Mesenchymal stem cell (in vitro differentiated cells and primary cell): ENCODE results near the gene CPSF6.

Experiments
- DNase-seq: peaks from one replicate; pipeline ENCODE4 v3.0.0-alpha.2; 2013
- H2AFZ ChIP-seq: one replicate; pipeline ENCODE4 v1.6.1; 2013; ENCODE audit warnings: low read depth, mild to moderate bottlenecking, control low read depth, inconsistent platforms, low read length, moderate library complexity
- H2AK5ac ChIP-seq: 2 replicates; pipeline ENCODE4 v1.6.1; 2013; ENCODE audit warnings: low read length, moderate library complexity, mild to moderate bottlenecking, inconsistent platforms; ENCODE audit not compliant: severe bottlenecking
- H2BK120ac ChIP-seq: one replicate; pipeline ENCODE4 v1.6.1; 2013; ENCODE audit warnings: low read depth, mild to moderate bottlenecking, inconsistent platforms, low read length, moderate library complexity
- H2BK12ac ChIP-seq, 2 experiments: one replicate each; pipeline ENCODE4 v1.6.1; 2013; ENCODE audit warnings: inconsistent platforms in 2 of 2, low read length in 2 of 2, mild to moderate bottlenecking in 2 of 2, moderate library complexity in 2 of 2, control low read depth in 1 of 2
- H2BK15ac ChIP-seq: one replicate; pipeline ENCODE4 v1.6.1; 2013; ENCODE audit warnings: mild to moderate bottlenecking, low read depth, inconsistent platforms; ENCODE audit not compliant: poor library complexity, severe bottlenecking
- H2BK5ac ChIP-seq: 2 replicates; pipeline ENCODE4 v1.6.1; 2013; ENCODE audit warnings: low read depth, mild to moderate bottlenecking, low read length, control low read depth, inconsistent platforms; ENCODE audit not compliant: poor library complexity, severe bottlenecking
- H3K14ac ChIP-seq, 2 experiments: one replicate each; pipeline ENCODE4 v1.6.1; 2013; ENCODE audit warnings: inconsistent platforms in 2 of 2, low read length in 2 of 2, control low read depth in 1 of 2, mild to moderate bottlenecking in 1 of 2, moderate library complexity in 1 of 2
- H3K18ac ChIP-seq, 2 experiments: one replicate each; pipeline ENCODE4 v1.6.1; 2013; ENCODE audit warnings: inconsistent platforms in 2 of 2, low read length in 2 of 2, control low read depth in 1 of 2, low read depth in 1 of 2, mild to moderate bottlenecking in 1 of 2
- H3K23ac ChIP-seq, 2 experiments: one replicate each; pipeline ENCODE4 v1.6.1; 2013; ENCODE audit warnings: inconsistent platforms in 2 of 2, low read length in 2 of 2, mild to moderate bottlenecking in 2 of 2, moderate library complexity in 2 of 2, control low read depth in 1 of 2
- H3K27ac ChIP-seq: 2 replicates; pipeline ENCODE4 v1.5.1; 2013; ENCODE audit warnings: mild to moderate bottlenecking, moderate library complexity, low read length, control low read depth, inconsistent platforms; ENCODE audit not compliant: poor library complexity, severe bottlenecking
- H3K27me3 ChIP-seq, 2 experiments: 2 replicates each; pipeline versions ENCODE4 v1.6.1 to v1.7.0; 2013; ENCODE audit warnings: low read length in 2 of 2, mild to moderate bottlenecking in 2 of 2, moderate library complexity in 2 of 2, control low read depth in 1 of 2, inconsistent platforms in 1 of 2; ENCODE audit not compliant: control insufficient read depth in 1 of 2, insufficient read depth in 1 of 2
- H3K36me3 ChIP-seq, 2 experiments: 2 replicates each; pipeline versions ENCODE4 v1.6.1 to v1.7.0; 2013; ENCODE audit warnings: low read length in 2 of 2, control low read depth in 1 of 2, inconsistent platforms in 1 of 2, low read depth in 1 of 2, mild to moderate bottlenecking in 1 of 2; ENCODE audit not compliant: insufficient read depth in 2 of 2, control insufficient read depth in 1 of 2
- H3K4ac ChIP-seq, 2 experiments: one replicate each; pipeline ENCODE4 v1.6.1; 2013; ENCODE audit warnings: inconsistent platforms in 2 of 2, low read length in 2 of 2, mild to moderate bottlenecking in 2 of 2, moderate library complexity in 2 of 2, control low read depth in 1 of 2, low read depth in 1 of 2
- H3K4me1 ChIP-seq: 2 replicates; pipeline ENCODE4 v1.6.1; 2013; ENCODE audit warnings: low read depth, low read length, control low read depth; ENCODE audit not compliant: control insufficient read depth, insufficient read depth
- H3K4me2 ChIP-seq: 2 replicates; pipeline ENCODE4 v1.6.1; 2013; ENCODE audit warnings: low read length, mild to moderate bottlenecking, inconsistent platforms; ENCODE audit not compliant: poor library complexity, severe bottlenecking
- H3K4me3 ChIP-seq, 2 experiments: 2 replicates each; pipeline versions ENCODE4 v1.5.1 to v1.7.0; 2013; ENCODE audit warnings: low read length in 2 of 2, mild to moderate bottlenecking in 2 of 2, control low read depth in 1 of 2, low read depth in 1 of 2; ENCODE audit not compliant: insufficient read depth in 1 of 2
- H3K79me1 ChIP-seq: replicated peaks from 2 replicates; pipeline ENCODE4 v1.6.1; 2013; ENCODE audit warnings: mild to moderate bottlenecking, control low read depth, low read length, inconsistent platforms; ENCODE audit not compliant: poor library complexity, severe bottlenecking
- H3K9ac ChIP-seq: 2 replicates; pipeline ENCODE4 v1.7.0; 2013; ENCODE audit warnings: mild to moderate bottlenecking, low read length, moderate library complexity
- H3K9me3 ChIP-seq: 2 replicates; pipeline ENCODE4 v1.7.0; 2013; ENCODE audit warnings: mild to moderate bottlenecking, low read length; ENCODE audit not compliant: control insufficient read depth
- H4K8ac ChIP-seq: one replicate; pipeline ENCODE4 v1.6.1; 2013; ENCODE audit warnings: inconsistent platforms, mild to moderate bottlenecking, low read length, moderate library complexity
- H4K91ac ChIP-seq: one replicate; pipeline ENCODE4 v1.6.1; 2013; ENCODE audit warnings: mild to moderate bottlenecking, low read length, inconsistent platforms
- WGBS: methylation state at CpG from one replicate; pipeline ENCODE4 v1.1.7; 2013; ENCODE audit warnings: mixed read lengths; 5-methylcytosine and 5-hydroxymethylcytosine counted together

CPSF6 gene

DNA sequence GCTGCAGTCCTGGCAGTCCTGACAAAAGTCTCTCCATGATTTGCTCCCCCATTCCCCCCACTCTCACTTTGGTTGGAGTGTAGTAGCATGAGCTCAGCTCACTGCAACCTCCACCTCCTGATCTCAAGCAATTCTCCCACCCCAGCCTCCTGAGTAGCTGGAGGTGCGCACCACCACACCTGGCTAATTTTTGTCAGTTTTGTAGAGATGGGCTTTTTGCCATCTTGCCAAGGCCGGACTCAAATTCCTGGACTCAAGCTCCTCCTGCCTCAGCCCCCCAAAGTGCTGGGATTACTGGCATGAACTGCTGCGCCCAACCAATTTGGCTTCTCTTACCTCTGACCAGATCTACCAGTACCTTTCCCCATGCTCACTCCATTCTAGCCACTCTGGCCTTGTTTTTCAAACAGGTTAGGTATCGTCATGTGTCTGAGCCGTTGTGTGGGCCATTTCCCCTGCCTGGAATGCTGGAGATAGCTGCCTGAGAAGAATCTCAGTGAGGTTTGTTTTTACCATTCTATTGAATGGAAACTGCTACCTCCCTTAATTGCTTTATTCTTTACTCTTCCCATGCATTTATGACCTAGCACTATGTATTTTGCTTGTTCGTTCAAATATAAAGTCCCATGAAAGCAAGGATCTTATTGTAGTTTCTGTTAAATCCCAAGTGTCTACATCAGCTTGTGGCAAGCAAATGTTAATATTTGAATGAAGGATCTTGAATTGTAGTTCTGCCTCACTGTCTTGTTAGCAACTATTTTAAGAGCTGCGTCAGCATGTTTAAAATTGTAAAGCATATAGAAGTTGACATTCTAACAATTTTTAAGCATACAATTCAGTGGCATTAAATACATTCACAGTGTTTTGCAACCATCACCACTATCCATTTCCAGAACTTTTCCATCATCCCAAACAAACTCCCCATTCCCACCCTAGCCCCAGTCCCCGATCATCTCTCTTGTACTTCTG is 39.7 kb downstream of the CPSF6 start:
- H3K18ac ChIP-seq, result no peak overlapping the region
- WGBS, result 89% methylated on average over 6 of the region's 8 CpGs

DNA sequence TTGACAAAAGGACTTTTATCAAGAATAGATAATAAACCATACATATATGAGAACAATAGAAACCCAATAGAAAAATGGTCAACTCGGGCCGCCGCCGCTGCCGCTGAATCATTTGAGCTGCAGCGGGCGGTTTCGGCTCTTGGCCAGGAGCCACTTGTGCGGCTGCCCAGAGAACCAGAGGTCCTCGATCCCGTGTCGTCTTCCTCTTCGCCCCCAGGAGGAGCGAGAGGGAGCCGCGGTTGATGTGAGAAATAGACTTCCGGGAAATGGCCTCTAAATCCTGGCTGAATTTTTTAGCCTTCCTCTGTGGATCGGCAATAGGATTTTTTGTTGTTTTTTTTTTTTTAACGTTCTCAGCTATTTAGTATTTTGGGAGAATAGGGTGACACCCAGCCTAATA is 44.8 kb downstream of the CPSF6 start:
- Histone ChIP-seq H3K36me3 (no peaks in the 10 kb centered on the region), H2BK5ac (no peak overlapping the region), H3K9me3 (no peaks in the 10 kb centered on the region), H2BK12ac (no peak overlapping the region), H4K8ac (no peak overlapping the region), H2BK120ac (no peak overlapping the region), H4K91ac (no peak overlapping the region), H3K14ac (no peak overlapping the region), H3K4me3 (peak overlapping the region in 1 of 2 experiments; percentile 64), H2BK15ac (no peak overlapping the region), H3K4me1 (no peaks in the 10 kb centered on the region), H3K23ac (no peak overlapping the region), H3K4ac (no peak overlapping the region), H2AFZ (no peak overlapping the region), H3K79me1 (no peaks in the 10 kb centered on the region), H3K27me3 (peaks cover 0 to 4% of the 10 kb centered on the region in 2 experiments), H3K27ac (no peak overlapping the region), H3K18ac (no peak overlapping the region), H2AK5ac (no peak overlapping the region), H3K4me2 (peak overlapping the region; percentile 44), H3K9ac (peak overlapping the region; percentile 74)
- 5% methylated on average over 19 of the region's 19 CpGs for WGBS
- DNase-seq, result peak; percentile 81

More for the DNA sequence above, 39.7 kb downstream of the CPSF6 start:
- no peak overlapping the region for H3K23ac ChIP-seq
- peaks cover 2% of the 10 kb centered on the region for H3K79me1 ChIP-seq
- H2BK5ac ChIP-seq, result no peak overlapping the region
- H2BK12ac ChIP-seq, result no peak overlapping the region
- no peaks in the 10 kb centered on the region for H3K9me3 ChIP-seq
- H3K4me3 ChIP-seq, result no peak overlapping the region
- no peak overlapping the region for H3K14ac ChIP-seq
- no peak for DNase-seq
- H3K4me2 ChIP-seq, result no peak overlapping the region
- no peak overlapping the region for H3K27ac ChIP-seq
- no peaks in the 10 kb centered on the region for H3K27me3 ChIP-seq
- no peak overlapping the region for H2BK120ac ChIP-seq
- H4K8ac ChIP-seq, result no peak overlapping the region
- no peak overlapping the region for H3K9ac ChIP-seq
- no peak overlapping the region for H3K4ac ChIP-seq
- H2AFZ ChIP-seq, result no peak overlapping the region
- no peak overlapping the region for H4K91ac ChIP-seq
- no peak overlapping the region for H2BK15ac ChIP-seq
- no peaks in the 10 kb centered on the region for H3K4me1 ChIP-seq
- H3K36me3 ChIP-seq, result no peaks in the 10 kb centered on the region
- H2AK5ac ChIP-seq, result no peak overlapping the region

- Histone ChIP-seq H2BK12ac (no peak overlapping the region), H3K27me3 (peaks cover 4 to 8% of the 10 kb centered on the region in 2 experiments), H2AFZ (no peak overlapping the region), H3K18ac (no peak overlapping the region), H3K14ac (no peak overlapping the region), H2BK120ac (no peak overlapping the region), H2BK5ac (no peak overlapping the region), H4K91ac (no peak overlapping the region), H3K23ac (no peak overlapping the region), H3K4me2 (no peak overlapping the region), H3K4me1 (no peaks in the 10 kb centered on the region), H3K27ac (no peak overlapping the region), H3K9ac (no peak overlapping the region), H3K4me3 (no peak overlapping the region), H3K79me1 (no peaks in the 10 kb centered on the region), H4K8ac (no peak overlapping the region), H2AK5ac (no peak overlapping the region), H3K4ac (no peak overlapping the region), H3K36me3 (no peaks in the 10 kb centered on the region), H3K9me3 (no peaks in the 10 kb centered on the region), H2BK15ac (no peak overlapping the region)
- WGBS, result 62% methylated on average over 3 of the region's 3 CpGs
- DNase-seq, result no peak
Measured at GRCh38 chr12:69287556-69287955, 48.2 kb downstream of the CPSF6 start.

- Histone ChIP-seq H3K18ac (no peak overlapping the region), H3K4me2 (no peak overlapping the region), H2BK120ac (no peak overlapping the region), H3K79me1 (no peaks in the 10 kb centered on the region), H2AK5ac (no peak overlapping the region), H2BK12ac (no peak overlapping the region), H3K9me3 (no peaks in the 10 kb centered on the region), H3K23ac (no peak overlapping the region), H3K27me3 (peaks cover 8 to 32% of the 10 kb centered on the region in 2 experiments), H4K91ac (no peak overlapping the region), H3K9ac (no peak overlapping the region), H4K8ac (no peak overlapping the region), H2BK5ac (no peak overlapping the region), H2BK15ac (no peak overlapping the region), H3K27ac (no peak overlapping the region), H3K4me3 (no peak overlapping the region), H2AFZ (no peak overlapping the region), H3K4ac (no peak overlapping the region), H3K4me1 (no peaks in the 10 kb centered on the region), H3K14ac (no peak overlapping the region), H3K36me3 (no peaks in the 10 kb centered on the region)
- 33% methylated on average over 9 of the region's 9 CpGs for WGBS
- DNase-seq, result peak; percentile 79
Measured at GRCh38 chr12:69290545-69291277, 51.3 kb downstream of the CPSF6 start.
